Measurements from ENCODE around the gene KLHDC4. TPM values are rescaled to one million over a fixed set of nuclear protein-coding genes. Genes with fewer than 3 reads are reported as not detected.

KLHDC4 gene
- total and polyA plus RNA-seq, 9 of the 15 experiments (the other 6 are each of a cell fraction or from before 2014, with no cell fraction given) = 1.3 to 68.1 (median 32.8) TPM

DNA sequence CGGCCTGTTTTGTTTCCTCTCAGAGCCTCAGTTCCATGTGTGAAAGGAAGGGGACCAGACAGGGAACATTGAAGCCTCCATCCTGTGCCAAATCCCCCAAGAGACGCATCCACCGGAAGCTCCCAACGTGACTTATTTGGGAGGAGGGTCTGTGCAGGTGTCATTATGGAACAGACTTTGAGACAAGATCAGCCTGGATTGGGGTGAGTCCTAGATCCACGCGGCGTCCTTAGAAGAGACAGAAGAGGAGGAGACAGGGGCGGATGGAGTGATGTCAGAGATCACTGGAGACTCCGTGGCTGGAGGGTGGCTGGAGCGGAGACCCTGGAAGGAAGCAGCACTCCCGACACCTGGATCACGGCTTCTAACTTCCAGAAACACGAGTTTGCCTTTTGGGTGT lies 80.0 kb downstream of the KLHDC4 start (continued):
- TF ChIP-seq, protein P1, sequence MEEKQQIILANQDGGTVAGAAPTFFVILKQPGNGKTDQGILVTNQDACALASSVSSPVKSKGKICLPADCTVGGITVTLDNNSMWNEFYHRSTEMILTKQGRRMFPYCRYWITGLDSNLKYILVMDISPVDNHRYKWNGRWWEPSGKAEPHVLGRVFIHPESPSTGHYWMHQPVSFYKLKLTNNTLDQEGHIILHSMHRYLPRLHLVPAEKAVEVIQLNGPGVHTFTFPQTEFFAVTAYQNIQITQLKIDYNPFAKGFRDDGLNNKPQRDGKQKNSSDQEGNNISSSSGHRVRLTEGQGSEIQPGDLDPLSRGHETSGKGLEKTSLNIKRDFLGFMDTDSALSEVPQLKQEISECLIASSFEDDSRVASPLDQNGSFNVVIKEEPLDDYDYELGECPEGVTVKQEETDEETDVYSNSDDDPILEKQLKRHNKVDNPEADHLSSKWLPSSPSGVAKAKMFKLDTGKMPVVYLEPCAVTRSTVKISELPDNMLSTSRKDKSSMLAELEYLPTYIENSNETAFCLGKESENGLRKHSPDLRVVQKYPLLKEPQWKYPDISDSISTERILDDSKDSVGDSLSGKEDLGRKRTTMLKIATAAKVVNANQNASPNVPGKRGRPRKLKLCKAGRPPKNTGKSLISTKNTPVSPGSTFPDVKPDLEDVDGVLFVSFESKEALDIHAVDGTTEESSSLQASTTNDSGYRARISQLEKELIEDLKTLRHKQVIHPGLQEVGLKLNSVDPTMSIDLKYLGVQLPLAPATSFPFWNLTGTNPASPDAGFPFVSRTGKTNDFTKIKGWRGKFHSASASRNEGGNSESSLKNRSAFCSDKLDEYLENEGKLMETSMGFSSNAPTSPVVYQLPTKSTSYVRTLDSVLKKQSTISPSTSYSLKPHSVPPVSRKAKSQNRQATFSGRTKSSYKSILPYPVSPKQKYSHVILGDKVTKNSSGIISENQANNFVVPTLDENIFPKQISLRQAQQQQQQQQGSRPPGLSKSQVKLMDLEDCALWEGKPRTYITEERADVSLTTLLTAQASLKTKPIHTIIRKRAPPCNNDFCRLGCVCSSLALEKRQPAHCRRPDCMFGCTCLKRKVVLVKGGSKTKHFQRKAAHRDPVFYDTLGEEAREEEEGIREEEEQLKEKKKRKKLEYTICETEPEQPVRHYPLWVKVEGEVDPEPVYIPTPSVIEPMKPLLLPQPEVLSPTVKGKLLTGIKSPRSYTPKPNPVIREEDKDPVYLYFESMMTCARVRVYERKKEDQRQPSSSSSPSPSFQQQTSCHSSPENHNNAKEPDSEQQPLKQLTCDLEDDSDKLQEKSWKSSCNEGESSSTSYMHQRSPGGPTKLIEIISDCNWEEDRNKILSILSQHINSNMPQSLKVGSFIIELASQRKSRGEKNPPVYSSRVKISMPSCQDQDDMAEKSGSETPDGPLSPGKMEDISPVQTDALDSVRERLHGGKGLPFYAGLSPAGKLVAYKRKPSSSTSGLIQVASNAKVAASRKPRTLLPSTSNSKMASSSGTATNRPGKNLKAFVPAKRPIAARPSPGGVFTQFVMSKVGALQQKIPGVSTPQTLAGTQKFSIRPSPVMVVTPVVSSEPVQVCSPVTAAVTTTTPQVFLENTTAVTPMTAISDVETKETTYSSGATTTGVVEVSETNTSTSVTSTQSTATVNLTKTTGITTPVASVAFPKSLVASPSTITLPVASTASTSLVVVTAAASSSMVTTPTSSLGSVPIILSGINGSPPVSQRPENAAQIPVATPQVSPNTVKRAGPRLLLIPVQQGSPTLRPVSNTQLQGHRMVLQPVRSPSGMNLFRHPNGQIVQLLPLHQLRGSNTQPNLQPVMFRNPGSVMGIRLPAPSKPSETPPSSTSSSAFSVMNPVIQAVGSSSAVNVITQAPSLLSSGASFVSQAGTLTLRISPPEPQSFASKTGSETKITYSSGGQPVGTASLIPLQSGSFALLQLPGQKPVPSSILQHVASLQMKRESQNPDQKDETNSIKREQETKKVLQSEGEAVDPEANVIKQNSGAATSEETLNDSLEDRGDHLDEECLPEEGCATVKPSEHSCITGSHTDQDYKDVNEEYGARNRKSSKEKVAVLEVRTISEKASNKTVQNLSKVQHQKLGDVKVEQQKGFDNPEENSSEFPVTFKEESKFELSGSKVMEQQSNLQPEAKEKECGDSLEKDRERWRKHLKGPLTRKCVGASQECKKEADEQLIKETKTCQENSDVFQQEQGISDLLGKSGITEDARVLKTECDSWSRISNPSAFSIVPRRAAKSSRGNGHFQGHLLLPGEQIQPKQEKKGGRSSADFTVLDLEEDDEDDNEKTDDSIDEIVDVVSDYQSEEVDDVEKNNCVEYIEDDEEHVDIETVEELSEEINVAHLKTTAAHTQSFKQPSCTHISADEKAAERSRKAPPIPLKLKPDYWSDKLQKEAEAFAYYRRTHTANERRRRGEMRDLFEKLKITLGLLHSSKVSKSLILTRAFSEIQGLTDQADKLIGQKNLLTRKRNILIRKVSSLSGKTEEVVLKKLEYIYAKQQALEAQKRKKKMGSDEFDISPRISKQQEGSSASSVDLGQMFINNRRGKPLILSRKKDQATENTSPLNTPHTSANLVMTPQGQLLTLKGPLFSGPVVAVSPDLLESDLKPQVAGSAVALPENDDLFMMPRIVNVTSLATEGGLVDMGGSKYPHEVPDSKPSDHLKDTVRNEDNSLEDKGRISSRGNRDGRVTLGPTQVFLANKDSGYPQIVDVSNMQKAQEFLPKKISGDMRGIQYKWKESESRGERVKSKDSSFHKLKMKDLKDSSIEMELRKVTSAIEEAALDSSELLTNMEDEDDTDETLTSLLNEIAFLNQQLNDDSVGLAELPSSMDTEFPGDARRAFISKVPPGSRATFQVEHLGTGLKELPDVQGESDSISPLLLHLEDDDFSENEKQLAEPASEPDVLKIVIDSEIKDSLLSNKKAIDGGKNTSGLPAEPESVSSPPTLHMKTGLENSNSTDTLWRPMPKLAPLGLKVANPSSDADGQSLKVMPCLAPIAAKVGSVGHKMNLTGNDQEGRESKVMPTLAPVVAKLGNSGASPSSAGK (IDR thresholded peaks at IDR 0.05) = no peak
- TF ChIP-seq HIVEP1 (CRISPR knock-in tag; IDR thresholded peaks at IDR 0.05) (no peak), ZNF778 (CRISPR knock-in tag; IDR thresholded peaks at IDR 0.05) (no peak), PRPF4 (IDR thresholded peaks at IDR 0.05; ENCODE audit: insufficient read depth, low read depth, low read length, poor library complexity, severe bottlenecking) (no peak), E2F3 (CRISPR knock-in tag; IDR thresholded peaks at IDR 0.05) (no peak), SMARCC2 (IDR thresholded peaks at IDR 0.05; ENCODE audit: low read depth) (no peak), ZNF586 (CRISPR knock-in tag; conservative IDR thresholded peaks at IDR 0.05) (no peak)
- TF ChIP-seq, protein P2, sequence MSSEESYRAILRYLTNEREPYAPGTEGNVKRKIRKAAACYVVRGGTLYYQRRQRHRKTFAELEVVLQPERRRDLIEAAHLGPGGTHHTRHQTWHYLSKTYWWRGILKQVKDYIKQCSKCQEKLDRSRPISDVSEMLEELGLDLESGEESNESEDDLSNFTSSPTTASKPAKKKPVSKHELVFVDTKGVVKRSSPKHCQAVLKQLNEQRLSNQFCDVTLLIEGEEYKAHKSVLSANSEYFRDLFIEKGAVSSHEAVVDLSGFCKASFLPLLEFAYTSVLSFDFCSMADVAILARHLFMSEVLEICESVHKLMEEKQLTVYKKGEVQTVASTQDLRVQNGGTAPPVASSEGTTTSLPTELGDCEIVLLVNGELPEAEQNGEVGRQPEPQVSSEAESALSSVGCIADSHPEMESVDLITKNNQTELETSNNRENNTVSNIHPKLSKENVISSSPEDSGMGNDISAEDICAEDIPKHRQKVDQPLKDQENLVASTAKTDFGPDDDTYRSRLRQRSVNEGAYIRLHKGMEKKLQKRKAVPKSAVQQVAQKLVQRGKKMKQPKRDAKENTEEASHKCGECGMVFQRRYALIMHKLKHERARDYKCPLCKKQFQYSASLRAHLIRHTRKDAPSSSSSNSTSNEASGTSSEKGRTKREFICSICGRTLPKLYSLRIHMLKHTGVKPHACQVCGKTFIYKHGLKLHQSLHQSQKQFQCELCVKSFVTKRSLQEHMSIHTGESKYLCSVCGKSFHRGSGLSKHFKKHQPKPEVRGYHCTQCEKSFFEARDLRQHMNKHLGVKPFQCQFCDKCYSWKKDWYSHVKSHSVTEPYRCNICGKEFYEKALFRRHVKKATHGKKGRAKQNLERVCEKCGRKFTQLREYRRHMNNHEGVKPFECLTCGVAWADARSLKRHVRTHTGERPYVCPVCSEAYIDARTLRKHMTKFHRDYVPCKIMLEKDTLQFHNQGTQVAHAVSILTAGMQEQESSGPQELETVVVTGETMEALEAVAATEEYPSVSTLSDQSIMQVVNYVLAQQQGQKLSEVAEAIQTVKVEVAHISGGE (CRISPR knock-in tag; IDR thresholded peaks at IDR 0.05) = no peak
